Gastrocnemius medialis (tissue), 4 donors: ENCODE measurements around the gene ARHGAP23.

Experiments
- CTCF ChIP-seq, 5 experiments: fragments of 450-650 bp in 3 of 5; fragments of 200-600 bp in 2 of 5; sonication (generic) in 2 of 5; IDR thresholded peaks in 4 of 5; conservative IDR thresholded peaks in 1 of 5; 1 replicate in 4 of 5; 2 replicates in 1 of 5; pipeline ENCODE4 v1.5.1; 2016 to 2019; ENCODE audit warnings: antibody characterized with exemption in 5 of 5, mild to moderate bottlenecking in 3 of 5, moderate library complexity in 3 of 5
- POLR2A ChIP-seq, 2 donors: fragments of 450-650 bp; IDR thresholded peaks; one replicate each; pipeline ENCODE4 v1.6.1; 2017; ENCODE audit warnings: antibody characterized with exemption in 2 of 2, mild to moderate bottlenecking in 2 of 2, moderate library complexity in 2 of 2

GRCh38 chr17:38436386-38436785, 8.1 kb downstream of the ARHGAP23 start:
- TF ChIP-seq CTCF (IDR thresholded peaks at IDR 0.05 in 4 of 5, conservative IDR thresholded peaks at IDR 0.05 in 1 of 5) (no peak), POLR2A (IDR thresholded peaks at IDR 0.05) (no peak)
